Natural killer cell (primary cell): ENCODE results near the gene SGF29. TPM values are rescaled to one million over a fixed set of nuclear protein-coding genes. Genes with fewer than 3 reads are reported as not detected.
"Not testable (repeated sequence)": the region's sequence is repeated elsewhere in the genome, so short reads cannot be mapped to it uniquely, and the experiment has no call there.

ENCODE experiments used
- ATAC-seq, 3 donors: fragments of 150-1000 bp in 2 of 3; fragments of 200-7000 bp in 1 of 3; cut with Tn5 transposase; 1 replicate in 1 of 3; 2 replicates in 2 of 3; pipeline ENCODE4 v1.10.0; 2021; ENCODE audit warnings: mild to moderate bottlenecking in 2 of 3, moderate library complexity in 2 of 3
- DNase-seq, 2 donors: peaks; one replicate each; pipeline versions ENCODE4 v3.0.0 to v3.0.0-alpha.2; 2013 to 2021; ENCODE audit warnings: mixed read lengths in 1 of 2
- H3K27ac ChIP-seq: one replicate; pipeline ENCODE4 v1.5.1; 2013; ENCODE audit warnings: mild to moderate bottlenecking, low read length
- H3K27me3 ChIP-seq: one replicate; pipeline ENCODE4 v1.6.1; 2013; ENCODE audit warnings: low read length; ENCODE audit not compliant: control insufficient read depth, insufficient read depth
- H3K36me3 ChIP-seq: one replicate; pipeline ENCODE4 v1.6.1; 2013; ENCODE audit warnings: low read length; ENCODE audit not compliant: control insufficient read depth, insufficient read depth
- H3K4me1 ChIP-seq: one replicate; pipeline ENCODE4 v1.6.1; 2013; ENCODE audit warnings: low read length; ENCODE audit not compliant: control insufficient read depth, insufficient read depth
- H3K4me3 ChIP-seq: one replicate; pipeline ENCODE4 v1.5.1; 2013; ENCODE audit warnings: low read length
- H3K9me3 ChIP-seq: one replicate; pipeline ENCODE4 v1.6.1; 2013; ENCODE audit warnings: low read length; ENCODE audit not compliant: control insufficient read depth, insufficient read depth
- H3K27ac Mint-ChIP-seq, 2 donors: one replicate each; pipeline ENCODE4 v1.8.0; 2022; ENCODE audit warnings: mild to moderate bottlenecking in 2 of 2, mixed read lengths in 2 of 2, moderate library complexity in 1 of 2
- H3K27me3 Mint-ChIP-seq, 2 donors: one replicate each; pipeline ENCODE4 v1.8.0; 2022; ENCODE audit warnings: low read depth in 2 of 2, mixed read lengths in 2 of 2
- H3K36me3 Mint-ChIP-seq: one replicate; pipeline ENCODE4 v1.8.0; 2022; ENCODE audit warnings: mixed read lengths
- H3K4me1 Mint-ChIP-seq, 2 donors: one replicate each; pipeline ENCODE4 v1.8.0; 2022; ENCODE audit warnings: mixed read lengths in 2 of 2
- H3K4me3 Mint-ChIP-seq: one replicate; pipeline ENCODE4 v1.8.0; 2022; ENCODE audit warnings: mild to moderate bottlenecking, moderate library complexity, mixed read lengths
- H3K9me3 Mint-ChIP-seq, 2 donors: one replicate each; pipeline ENCODE4 v1.8.0; 2022; ENCODE audit warnings: mixed read lengths in 2 of 2
- CTCF ChIP-seq: fragments of 200-600 bp; IDR thresholded peaks from one replicate; pipeline ENCODE4 v1.8.0; 2022; ENCODE audit warnings: antibody characterized with exemption
- WGBS: methylation state at CpG from one replicate; pipeline ENCODE4 v1.1.7; 2013; ENCODE audit warnings: missing lambda C conversion rate; ENCODE audit not compliant: insufficient coverage; 5-methylcytosine and 5-hydroxymethylcytosine counted together
- intact Hi-C: fragments of 100-400 bp; cut with micrococcal nuclease; formaldehyde crosslinking; loops from one replicate; pipeline ENCODE4 v1.14.2; 2022
- total RNA-seq, 4 donors: library from RNA; stranded (reverse); fragments of 120-200 nt in 1 of 4; gene quantifications; one replicate each; pipeline versions ENCODE4 v1.2.3 to v1.2.4, GENCODE V29; 2013 to 2022

SGF29 gene
- total RNA-seq, 3 donors from 2014 or later (not counting 1 experiment from before 2014, with no cell fraction given): 31.6 to 45.1 (median 43.1) TPM

- H3K36me3 ChIP-seq: peaks cover 32% of the 10 kb centered on the region
- Mint-ChIP-seq H3K4me1 (peaks cover 0 to 6% of the 10 kb centered on the region in 2 donors), H3K4me3 (no peak overlapping the region), H3K36me3 (peaks cover 7% of the 10 kb centered on the region), H3K27me3 (no peaks in the 10 kb centered on the region), H3K27ac (peak overlapping the region; percentile 43 to 62), H3K9me3 (no peaks in the 10 kb centered on the region)
- H3K27ac ChIP-seq: no peak overlapping the region
- peaks cover 8% of the 10 kb centered on the region for H3K4me1 ChIP-seq
- ATAC-seq: no peak
- TF ChIP-seq CTCF: no peak
- no peak overlapping the region for H3K4me3 ChIP-seq
- no peak for DNase-seq
- WGBS: 88% methylated on average over 13 of the region's 13 CpGs
- intact Hi-C loops: no loop called here
- no peaks in the 10 kb centered on the region for H3K9me3 ChIP-seq
- H3K27me3 ChIP-seq: no peaks in the 10 kb centered on the region
Measured at GRCh38 chr16:28592979-28593553, 39.3 kb downstream of the SGF29 start.

GRCh38 chr16:28595451-28595850 is 41.7 kb downstream of the SGF29 start:
- intact Hi-C loops, H3K4me1 ChIP-seq, H3K4me3 ChIP-seq, H3K9me3 Mint-ChIP-seq, H3K27ac ChIP-seq, H3K27me3 ChIP-seq, ATAC-seq, H3K4me1 Mint-ChIP-seq, H3K4me3 Mint-ChIP-seq, H3K27me3 Mint-ChIP-seq, H3K9me3 ChIP-seq, DNase-seq, H3K27ac Mint-ChIP-seq, H3K36me3 Mint-ChIP-seq: not testable (repeated sequence)
- H3K36me3 ChIP-seq: peaks cover 15% of the 10 kb centered on the region
- WGBS: 93% methylated on average over 3 of the region's 6 CpGs

DNA sequence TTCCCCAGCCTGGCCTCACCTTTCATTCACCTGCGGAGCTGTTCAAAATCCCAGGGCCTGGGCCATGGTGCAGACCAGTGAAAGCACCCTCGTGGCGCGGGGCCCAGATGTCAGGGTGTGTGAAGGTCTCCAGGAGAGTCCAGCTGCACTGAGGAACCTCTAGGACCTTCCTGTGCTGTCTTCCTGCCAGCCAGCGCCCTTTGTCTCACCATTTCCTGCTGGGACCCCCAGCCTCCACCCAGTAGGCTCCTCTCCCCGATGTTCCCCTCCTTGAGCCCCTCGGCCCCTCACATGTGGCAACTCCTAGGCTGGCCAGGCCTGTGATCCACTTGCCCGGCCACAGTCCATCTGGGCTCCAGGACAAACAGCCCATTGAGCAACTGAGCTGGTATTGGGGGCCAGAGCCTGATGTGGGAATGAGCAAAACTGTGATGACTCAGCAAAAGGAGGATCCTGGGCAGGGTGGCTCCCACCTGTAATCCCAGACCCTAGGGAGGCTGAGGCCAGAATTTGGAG is 42.5 kb downstream of the SGF29 start:
- peaks cover 8% of the 10 kb centered on the region for H3K36me3 ChIP-seq
- TF ChIP-seq CTCF: no peak
- ATAC-seq: no peak
- Mint-ChIP-seq H3K36me3 (no peaks in the 10 kb centered on the region), H3K27me3 (no peaks in the 10 kb centered on the region), H3K27ac (no peak overlapping the region), H3K4me1 (peaks cover 0 to 6% of the 10 kb centered on the region in 2 donors), H3K4me3 (no peak overlapping the region), H3K9me3 (no peaks in the 10 kb centered on the region)
- H3K4me1 ChIP-seq: peaks cover 8% of the 10 kb centered on the region
- H3K4me3 ChIP-seq: no peak overlapping the region
- no peaks in the 10 kb centered on the region for H3K9me3 ChIP-seq
- WGBS: 66% methylated on average over 8 of the region's 8 CpGs
- H3K27ac ChIP-seq: no peak overlapping the region
- intact Hi-C loops: no loop called here
- no peak for DNase-seq
- H3K27me3 ChIP-seq: no peaks in the 10 kb centered on the region

GRCh38 chr16:28596840-28597691 is 43.3 kb downstream of the SGF29 start, which contains the start of gene SULT1A2:
SULT1A2 (minus strand) TSS chr16:28597050; CDS start chr16:28595930, 1,120 bp downstream.
- Mint-ChIP-seq H3K27ac (no peak within 1 kb of the TSS), H3K27me3 (no peaks in the 10 kb centered on the region), H3K4me1 (peaks cover 0 to 6% of the 10 kb centered on the region in 2 donors), H3K4me3 (no peak within 1 kb of the TSS), H3K9me3 (no peaks in the 10 kb centered on the region), H3K36me3 (no peaks in the 10 kb centered on the region)
- ATAC-seq: no peak
- TF ChIP-seq CTCF: no peak
- Histone ChIP-seq H3K4me1 (peaks cover 8% of the 10 kb centered on the region), H3K27me3 (no peaks in the 10 kb centered on the region), H3K9me3 (no peaks in the 10 kb centered on the region), H3K4me3 (no peak within 1 kb of the TSS), H3K27ac (no peak within 1 kb of the TSS), H3K36me3 (peaks cover 4% of the 10 kb centered on the region)
- WGBS: 59% methylated on average over 11 of the region's 11 CpGs
- intact Hi-C loops: no loop called here
- no peak for DNase-seq
